Measurements from ENCODE around the gene ELF1. TPM values are rescaled to one million over a fixed set of nuclear protein-coding genes. Genes with fewer than 3 reads are reported as not detected.

ELF1 gene
- total and polyA plus RNA-seq, 2 of the 4 experiments (the other 2 are of a cell fraction) = 25.4 to 27.6 TPM

DNA sequence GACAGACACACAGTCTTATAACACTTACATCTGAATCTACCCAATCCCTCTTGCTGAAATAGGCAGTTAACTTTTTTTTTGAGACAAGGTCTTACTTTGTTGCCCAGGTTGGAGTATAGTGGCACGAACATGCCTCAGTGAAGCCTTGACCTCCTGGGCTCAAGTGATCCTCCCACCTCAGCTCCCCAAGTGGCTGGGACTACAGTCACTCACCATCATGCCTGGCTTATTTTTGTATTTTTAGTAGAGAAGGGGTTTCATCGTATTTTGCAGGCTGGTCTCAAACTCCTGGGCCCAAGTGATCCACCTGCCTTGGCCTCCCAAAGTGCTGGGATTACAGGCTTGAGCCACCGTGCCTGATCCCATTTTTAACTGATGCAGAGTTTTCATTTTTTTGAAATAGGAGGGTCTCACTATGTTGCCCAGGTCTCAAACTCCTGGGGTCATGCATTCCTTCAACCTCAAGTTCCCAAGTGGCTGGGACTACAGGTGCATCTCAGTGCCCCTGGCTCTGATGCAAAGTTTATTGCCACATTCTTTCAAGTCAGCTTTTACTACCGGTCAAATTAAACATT, 7.6 kb downstream of the ELF1 start:
- Histone ChIP-seq H3K4me1 (ENCODE audit: control insufficient read depth, insufficient read depth, low read length) (peaks cover 4% of the 10 kb centered on the region), H2BK5ac (ENCODE audit: low read depth, low read length, poor library complexity, severe bottlenecking) (no peak overlapping the region), H2BK20ac (ENCODE audit: low read depth, low read length) (no peak overlapping the region), H3K23ac (ENCODE audit: low read depth, low read length) (no peak overlapping the region), H3K14ac (replicated peaks; ENCODE audit: low read depth, low read length) (no peak overlapping the region), H2AK9ac (replicated peaks; ENCODE audit: low read depth, low read length, poor library complexity) (no peak overlapping the region), H3K56ac (ENCODE audit: extremely low read depth, insufficient read depth, low read length) (0 out of 2 replicates have a peak overlapping the region, but pooled peaks have one; percentile 13), H3K4ac (ENCODE audit: low read depth, low read length) (no peak overlapping the region), H4K91ac (ENCODE audit: insufficient read depth, low read depth, low read length) (no peak overlapping the region), H3K9me1 (ENCODE audit: insufficient read depth, low read length) (peaks cover 5% of the 10 kb centered on the region), H3K4me3 (ENCODE audit: insufficient read depth, low read depth, low read length) (no peak overlapping the region), H2AFZ (replicated peaks; ENCODE audit: low read length, poor library complexity) (no peak overlapping the region), H4K20me1 (ENCODE audit: insufficient read depth, low read length) (peaks cover 29% of the 10 kb centered on the region), H4K8ac (ENCODE audit: low read depth in 2 of 2, low read length in 2 of 2) (no peak overlapping the region), H3K27me3 (ENCODE audit: control insufficient read depth, insufficient read depth, low read length) (no peaks in the 10 kb centered on the region), H4K5ac (ENCODE audit: low read depth, low read length) (no peak overlapping the region), H3K18ac (ENCODE audit: low read depth, low read length) (no peak overlapping the region), H2BK15ac (ENCODE audit: low read depth, low read length) (no peak overlapping the region), H3K27ac (ENCODE audit: insufficient read depth, low read length) (no peak overlapping the region), H3K79me1 (ENCODE audit: low read depth in 1 of 2, low read length in 2 of 2) (peaks cover 19 to 50% of the 10 kb centered on the region in 2 experiments), H3K36me3 (ENCODE audit: control insufficient read depth, insufficient read depth, low read length) (0 out of 2 replicates have a peak, but pooled peaks cover 3% of the 10 kb centered on the region), H3K4me2 (ENCODE audit: low read depth, low read length) (no peak overlapping the region), H3K9me3 (ENCODE audit: control insufficient read depth, insufficient read depth, low read length) (no peaks in the 10 kb centered on the region), H2AK5ac (ENCODE audit: low read depth, low read length) (no peak overlapping the region), H3K9ac (ENCODE audit: low read depth, low read length) (no peak overlapping the region), H2BK120ac (ENCODE audit: low read depth, low read length) (no peak overlapping the region)
- dilution Hi-C loops (cut with HindIII; ENCODE audit: low sequenced_read_pairs, unreplicated experiment) (no loop called here), in situ Hi-C loops (cut with MboI; ENCODE audit: low sequenced_read_pairs) (no loop called here), intact Hi-C loops (cut with micrococcal nuclease) (no loop called here)
- no peak for DNase-seq
- ChIA-PET CTCF (no interaction called here), POLR2A (ENCODE audit: unreplicated experiment) (no interaction called here)
- no TSS peak for BruUV-seq (replicated peaks)
- no peak for ATAC-seq (ENCODE audit: low read depth)
- WGBS, 2 experiments (ENCODE audit: extremely low coverage in 2 of 2, insufficient read length in 1 of 2) = no CpG with 5 or more reads among the region's 4 CpGs
- no peak for TF ChIP-seq MAFK (IDR thresholded peaks at IDR 0.05; ENCODE audit: low read depth, low read length)
- TF ChIP-seq, protein P1, sequence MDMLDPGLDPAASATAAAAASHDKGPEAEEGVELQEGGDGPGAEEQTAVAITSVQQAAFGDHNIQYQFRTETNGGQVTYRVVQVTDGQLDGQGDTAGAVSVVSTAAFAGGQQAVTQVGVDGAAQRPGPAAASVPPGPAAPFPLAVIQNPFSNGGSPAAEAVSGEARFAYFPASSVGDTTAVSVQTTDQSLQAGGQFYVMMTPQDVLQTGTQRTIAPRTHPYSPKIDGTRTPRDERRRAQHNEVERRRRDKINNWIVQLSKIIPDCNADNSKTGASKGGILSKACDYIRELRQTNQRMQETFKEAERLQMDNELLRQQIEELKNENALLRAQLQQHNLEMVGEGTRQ (IDR thresholded peaks at IDR 0.05; ENCODE audit: low read depth, low read length) = no peak
- no peak for TF ChIP-seq BHLHE40 (IDR thresholded peaks at IDR 0.05; ENCODE audit: low read depth, low read length)
- no peak for TF ChIP-seq NFE2L2 (IDR thresholded peaks at IDR 0.05; ENCODE audit: low read depth, low read length)
- TF ChIP-seq RCOR1 (IDR thresholded peaks at IDR 0.05; ENCODE audit: insufficient replicate concordance, low read length) = no peak
- TF ChIP-seq CEBPB (IDR thresholded peaks at IDR 0.05; ENCODE audit: low read depth, low read length) = no peak
- no peak for TF ChIP-seq CHD1 (IDR thresholded peaks at IDR 0.05; ENCODE audit: low read depth, low read length)
- no peak for TF ChIP-seq MXI1 (IDR thresholded peaks at IDR 0.05; ENCODE audit: borderline replicate concordance, low read depth, low read length)
- TF ChIP-seq MAZ (IDR thresholded peaks at IDR 0.05; ENCODE audit: borderline replicate concordance, low read depth, low read length) = no peak
- no peak for TF ChIP-seq FOS (IDR thresholded peaks at IDR 0.05; ENCODE audit: low read depth, low read length)
- no peak for TF ChIP-seq RAD21 (IDR thresholded peaks at IDR 0.05; ENCODE audit: low read length)
